ENCODE measurements around the gene DMGDH. TPM values are rescaled to one million over a fixed set of nuclear protein-coding genes. Genes with fewer than 3 reads are reported as not detected.

DMGDH gene
- total and polyA plus RNA-seq, 12 donors: 2.8 to 14.5 (median 8.3) TPM

DNA sequence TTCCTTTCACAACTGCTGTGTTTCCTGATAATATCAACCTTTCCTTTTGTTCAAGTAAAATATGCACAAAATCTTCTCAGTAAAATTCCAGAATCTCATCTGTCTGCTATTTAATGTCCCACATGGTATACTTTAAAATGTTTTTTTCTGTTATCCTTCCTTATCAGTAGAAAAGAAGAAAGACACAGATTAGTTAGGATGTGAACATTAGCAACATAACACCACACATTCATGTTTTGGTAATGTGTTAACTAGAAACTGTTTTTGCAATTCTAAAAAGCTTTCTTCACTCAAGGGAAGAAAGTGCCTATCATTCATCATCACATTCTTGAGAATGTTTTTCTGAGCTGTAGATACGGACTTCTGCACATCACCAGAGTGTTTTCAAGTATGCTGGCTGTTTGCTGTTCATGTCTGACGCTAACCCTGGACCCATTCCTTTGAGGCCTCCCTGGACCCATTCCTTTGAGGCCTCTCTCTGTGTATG lies 73.9 kb downstream of the DMGDH start:
- no peaks in the 10 kb centered on the region for H3K9me3 ChIP-seq (replicated peaks in 1 of 3)
- no peak for DNase-seq
- 75 to 100% (median 88%) methylated on average over 2 of the region's 2 CpGs for WGBS, 4 donors
- no peaks in the 10 kb centered on the region for H3K36me3 ChIP-seq (replicated peaks in 1 of 2)
- no peak overlapping the region for H3K4me3 ChIP-seq
- TF ChIP-seq POLR2A (IDR thresholded peaks at IDR 0.05): no peak
- TF ChIP-seq, protein P1, sequence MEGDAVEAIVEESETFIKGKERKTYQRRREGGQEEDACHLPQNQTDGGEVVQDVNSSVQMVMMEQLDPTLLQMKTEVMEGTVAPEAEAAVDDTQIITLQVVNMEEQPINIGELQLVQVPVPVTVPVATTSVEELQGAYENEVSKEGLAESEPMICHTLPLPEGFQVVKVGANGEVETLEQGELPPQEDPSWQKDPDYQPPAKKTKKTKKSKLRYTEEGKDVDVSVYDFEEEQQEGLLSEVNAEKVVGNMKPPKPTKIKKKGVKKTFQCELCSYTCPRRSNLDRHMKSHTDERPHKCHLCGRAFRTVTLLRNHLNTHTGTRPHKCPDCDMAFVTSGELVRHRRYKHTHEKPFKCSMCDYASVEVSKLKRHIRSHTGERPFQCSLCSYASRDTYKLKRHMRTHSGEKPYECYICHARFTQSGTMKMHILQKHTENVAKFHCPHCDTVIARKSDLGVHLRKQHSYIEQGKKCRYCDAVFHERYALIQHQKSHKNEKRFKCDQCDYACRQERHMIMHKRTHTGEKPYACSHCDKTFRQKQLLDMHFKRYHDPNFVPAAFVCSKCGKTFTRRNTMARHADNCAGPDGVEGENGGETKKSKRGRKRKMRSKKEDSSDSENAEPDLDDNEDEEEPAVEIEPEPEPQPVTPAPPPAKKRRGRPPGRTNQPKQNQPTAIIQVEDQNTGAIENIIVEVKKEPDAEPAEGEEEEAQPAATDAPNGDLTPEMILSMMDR (IDR thresholded peaks at IDR 0.05): no peak
- H3K4me1 ChIP-seq (replicated peaks in 1 of 2): no peaks in the 10 kb centered on the region
- intact Hi-C loops (cut with DNase I): no loop called here
- no peaks in the 10 kb centered on the region for H3K27me3 ChIP-seq
- H3K27ac ChIP-seq: no peak overlapping the region

DNA sequence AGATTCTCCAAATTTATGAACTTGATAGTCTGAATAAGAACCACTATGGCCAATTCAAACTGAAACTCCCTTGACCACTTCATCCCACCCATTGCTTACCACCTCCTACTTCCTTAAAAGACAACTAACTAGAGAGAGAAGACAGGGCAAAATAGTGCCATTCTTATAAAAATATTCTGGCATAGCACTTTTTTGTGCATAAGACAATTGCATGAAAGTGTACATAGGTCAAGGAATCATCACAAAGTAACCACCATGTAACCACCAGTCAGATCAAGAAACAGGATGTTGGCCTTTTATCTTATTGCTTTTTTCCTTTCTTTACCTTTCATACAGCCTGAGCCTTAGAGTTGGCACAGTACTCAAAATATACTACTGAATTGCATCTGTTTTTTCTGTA lies 76.3 kb downstream of the DMGDH start:
- intact Hi-C loops (cut with DNase I): no loop called here
- no peaks in the 10 kb centered on the region for H3K4me1 ChIP-seq (replicated peaks in 1 of 2)

DNA sequence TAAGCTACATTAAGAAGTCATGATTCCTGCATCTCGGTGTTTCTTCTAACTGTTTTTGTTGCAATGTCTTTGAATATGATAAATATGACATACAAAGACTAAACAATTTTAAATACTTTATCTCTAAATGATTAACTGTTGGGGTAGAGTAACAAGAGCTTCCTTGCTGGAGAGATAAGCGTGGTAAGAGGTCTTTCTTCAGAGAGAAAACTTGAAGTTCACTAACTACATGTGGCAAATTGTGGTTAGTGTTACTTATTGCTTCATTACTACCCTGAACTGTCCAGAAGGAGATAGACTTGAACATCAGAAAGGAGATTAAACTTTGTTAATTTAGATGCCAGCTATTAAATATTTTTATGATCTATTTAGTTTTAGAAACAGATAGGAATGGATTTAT lies 77.3 kb downstream of the DMGDH start:
- no peak for DNase-seq
- no peaks in the 10 kb centered on the region for H3K4me1 ChIP-seq (replicated peaks in 1 of 2)
- intact Hi-C loops (cut with DNase I): no loop called here
- no peaks in the 10 kb centered on the region for H3K36me3 ChIP-seq (replicated peaks in 1 of 2)
- H3K27me3 ChIP-seq: no peaks in the 10 kb centered on the region
- TF ChIP-seq, protein P1 (IDR thresholded peaks at IDR 0.05): no peak
- no peak for TF ChIP-seq POLR2A (IDR thresholded peaks at IDR 0.05)
- no peaks in the 10 kb centered on the region for H3K9me3 ChIP-seq (replicated peaks in 1 of 3)
- no peak overlapping the region for H3K4me3 ChIP-seq
- 71 to 90% (median 79%) methylated on average over 2 of the region's 2 CpGs for WGBS, 4 donors
- no peak overlapping the region for H3K27ac ChIP-seq

More for the DNA sequence above, 76.3 kb downstream of the DMGDH start:
- no peaks in the 10 kb centered on the region for H3K27me3 ChIP-seq
- H3K9me3 ChIP-seq (replicated peaks in 1 of 3): no peaks in the 10 kb centered on the region
- no peak overlapping the region for H3K4me3 ChIP-seq
- TF ChIP-seq, protein P1 (IDR thresholded peaks at IDR 0.05): no peak
- no peak for TF ChIP-seq POLR2A (IDR thresholded peaks at IDR 0.05)
- H3K36me3 ChIP-seq (replicated peaks in 1 of 2): no peaks in the 10 kb centered on the region
- no peak for DNase-seq
- H3K27ac ChIP-seq: no peak overlapping the region

DNA sequence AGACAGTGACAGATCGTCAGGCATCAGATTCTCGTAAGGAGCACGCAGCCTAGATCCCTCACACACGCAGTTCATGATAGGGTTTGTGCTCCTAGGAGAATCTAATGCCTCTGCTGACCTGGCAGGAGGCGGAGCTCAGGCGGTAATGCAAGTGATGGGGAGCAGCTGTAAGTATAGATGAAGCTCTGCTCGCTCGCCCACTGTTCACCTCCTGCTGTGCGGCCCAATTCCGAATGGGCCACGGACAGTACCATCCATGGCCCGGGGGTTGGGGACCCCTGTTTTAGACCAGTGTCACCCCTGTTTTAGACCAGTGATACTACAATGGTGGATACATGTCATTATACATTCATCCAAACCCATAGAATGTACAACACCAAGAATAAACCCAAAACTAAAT lies 80.4 kb downstream of the DMGDH start:
- no peaks in the 10 kb centered on the region for H3K9me3 ChIP-seq (replicated peaks in 1 of 3)
- H3K4me1 ChIP-seq (replicated peaks in 1 of 2): peaks cover 11 to 15% of the 10 kb centered on the region in 2 donors
- intact Hi-C loops (cut with DNase I): no loop called here
- no peak for DNase-seq
- WGBS, 4 donors: 93 to 97% (median 93%) methylated on average over 11 to 12 of the region's 12 CpGs
- H3K27ac ChIP-seq: no peak overlapping the region
- no peak for TF ChIP-seq POLR2A (IDR thresholded peaks at IDR 0.05)
- TF ChIP-seq, protein P1 (IDR thresholded peaks at IDR 0.05): no peak
- no peak overlapping the region for H3K4me3 ChIP-seq
- no peaks in the 10 kb centered on the region for H3K36me3 ChIP-seq (replicated peaks in 1 of 2)
- no peaks in the 10 kb centered on the region for H3K27me3 ChIP-seq
